K562 (cell line): ENCODE results near the gene MCM3. TPM values are rescaled to one million over a fixed set of nuclear protein-coding genes. Genes with fewer than 3 reads are reported as not detected.

Experiments
- CBFB ChIP-seq: sonication (generic); formaldehyde crosslinking; IDR thresholded peaks from 2 replicates; pipeline ENCODE4 v1.4.0; 2020; ENCODE audit warnings: mild to moderate bottlenecking, missing genetic modification reagents
- HMBOX1 ChIP-seq: sonication (generic); IDR thresholded peaks from 2 replicates; pipeline ENCODE4 v1.6.1; 2016
- MTA3 ChIP-seq: fragments of 450-650 bp; formaldehyde crosslinking; IDR thresholded peaks from 2 replicates; pipeline ENCODE4 v1.6.1; 2017; ENCODE audit warnings: mild to moderate bottlenecking, borderline replicate concordance
- SMC3 ChIP-seq: conservative IDR thresholded peaks from 2 replicates; pipeline ENCODE4 v1.6.1; 2011; ENCODE audit warnings: low read depth, low read length, improper control_type of control experiment; ENCODE audit not compliant: insufficient read depth
- YBX1 ChIP-seq: fragments of 450-650 bp; IDR thresholded peaks from 2 replicates; pipeline ENCODE4 v1.7.1; 2016; ENCODE audit warnings: mild to moderate bottlenecking
- ZBTB34 ChIP-seq: fragments of 250-450 bp; sonication (Bioruptor Pico); IDR thresholded peaks from 2 replicates; pipeline ENCODE4 v1.8.0; 2021; ENCODE audit warnings: mild to moderate bottlenecking, moderate library complexity
- ZNF280B ChIP-seq: fragments of 250-450 bp; sonication (Bioruptor Pico); IDR thresholded peaks from 2 replicates; pipeline ENCODE4 v1.5.1; 2021; ENCODE audit warnings: mild to moderate bottlenecking
- polyA plus RNA-seq, 8 experiments: library from polyadenylated mRNA; depleted of rRNA in 4 of 8; stranded (reverse) in 5 of 8; unstranded in 3 of 8; fragments of >200 nt; fragmentation: Nextera tagmentation in 2 of 8; fragmentation: Illumina TruSeq in 1 of 8; extraction: Ambion mirVana in 2 of 8; extraction: Trizol in 1 of 8; gene quantifications; 2 replicates each; pipeline versions ENCODE4 v1.2.1 to v1.2.3, GENCODE V29; 2011 to 2014; ENCODE audit warnings: inconsistent platforms in 1 of 8, missing spikeins in 1 of 8
- total RNA-seq, 7 experiments: library from RNA; depleted of rRNA in 6 of 7; stranded (reverse); fragments of >200 nt in 6 of 7; fragmentation: Illumina TruSeq in 2 of 7; extraction: Trizol in 2 of 7; gene quantifications; 2 replicates each; pipeline versions ENCODE4 v1.2.1 to v1.2.3, GENCODE V29; 2011 to 2021; ENCODE audit warnings: low replicate concordance in 1 of 7

MCM3 gene
- total and polyA plus RNA-seq, 9 of the 15 experiments (the other 6 are each of a cell fraction or from before 2014, with no cell fraction given) = 76.1 to 270 (median 250) TPM

DNA sequence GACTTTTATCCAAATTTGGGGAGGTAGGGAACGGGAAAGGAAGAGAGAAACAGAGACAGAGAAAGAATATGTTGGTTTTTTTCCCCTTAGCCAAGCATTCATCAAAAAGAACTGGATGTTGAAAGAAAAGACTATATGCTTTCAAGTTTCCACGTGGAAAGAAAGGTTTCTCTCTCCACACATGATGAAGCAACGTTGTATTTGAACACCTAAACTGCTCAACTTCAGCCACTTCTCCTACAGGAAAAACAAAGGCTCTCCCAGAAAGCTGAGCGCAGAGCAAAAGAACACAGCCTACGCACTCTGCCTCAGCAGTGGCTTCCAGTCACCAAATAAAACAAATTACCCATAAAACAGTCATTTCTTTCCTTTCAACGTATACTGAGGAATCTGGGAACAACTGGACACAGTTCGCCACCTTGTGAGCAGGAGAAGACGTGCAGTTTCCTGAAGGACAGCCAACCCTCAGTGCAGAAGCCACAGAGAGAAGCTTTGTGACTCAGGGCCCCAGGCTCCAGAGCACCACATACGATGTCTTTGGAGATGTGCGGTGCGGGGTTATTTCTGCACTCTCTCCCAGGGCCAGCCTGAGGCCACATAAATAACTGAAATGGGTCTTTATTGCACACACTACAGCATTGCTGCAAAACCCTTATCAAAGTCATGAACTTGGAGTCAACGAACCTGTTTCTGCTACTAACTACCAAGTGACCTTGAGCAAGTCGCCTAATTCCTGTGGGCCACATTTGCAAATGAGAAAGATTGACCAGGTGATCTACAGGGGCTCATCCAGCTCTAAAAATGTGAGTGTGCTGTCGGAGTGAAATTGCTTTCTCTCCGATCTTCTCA, 50.3 kb downstream of the MCM3 start (continued):
- TF ChIP-seq HMBOX1 = no peak
- peak; percentile 57; the same call in 1 of the 2 replicates for TF ChIP-seq SMC3
- no peak for TF ChIP-seq ZBTB34 (CRISPR knock-in tag)
- TF ChIP-seq ZNF280B = no peak
- no peak for TF ChIP-seq MTA3
- no peak for TF ChIP-seq YBX1
- TF ChIP-seq CBFB (CRISPR knock-in tag) = no peak
